GM19397 (cell line): ENCODE results near the gene SHISA9.

ENCODE experiments used
- ATAC-seq: cut with Tn5 transposase; IDR thresholded peaks from one replicate; pipeline ENCODE4 v1.9.1; 2021; ENCODE audit warnings: mild to moderate bottlenecking, moderate library complexity; ENCODE audit not compliant: unreplicated experiment

SHISA9 gene

DNA sequence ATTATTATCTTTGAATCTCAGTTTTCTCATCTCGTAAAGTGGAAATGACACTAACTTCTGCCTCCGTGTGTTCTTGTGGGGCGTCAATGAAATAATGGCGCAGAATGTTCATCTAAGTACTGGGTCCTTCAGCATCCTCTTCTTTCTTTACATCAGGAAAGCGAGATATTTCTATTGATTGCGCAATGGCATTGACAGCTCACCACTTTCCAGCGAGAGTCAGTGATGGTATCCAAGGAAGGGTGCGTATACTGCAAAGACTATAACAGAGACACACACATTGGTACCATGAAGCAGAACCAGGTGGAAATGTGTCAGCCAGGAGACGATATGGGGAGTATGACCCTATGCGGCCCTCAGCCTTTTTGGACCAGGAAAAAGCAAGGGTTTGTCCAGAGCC, 162.1 kb downstream of the SHISA9 start:
- ATAC-seq: no peak

DNA sequence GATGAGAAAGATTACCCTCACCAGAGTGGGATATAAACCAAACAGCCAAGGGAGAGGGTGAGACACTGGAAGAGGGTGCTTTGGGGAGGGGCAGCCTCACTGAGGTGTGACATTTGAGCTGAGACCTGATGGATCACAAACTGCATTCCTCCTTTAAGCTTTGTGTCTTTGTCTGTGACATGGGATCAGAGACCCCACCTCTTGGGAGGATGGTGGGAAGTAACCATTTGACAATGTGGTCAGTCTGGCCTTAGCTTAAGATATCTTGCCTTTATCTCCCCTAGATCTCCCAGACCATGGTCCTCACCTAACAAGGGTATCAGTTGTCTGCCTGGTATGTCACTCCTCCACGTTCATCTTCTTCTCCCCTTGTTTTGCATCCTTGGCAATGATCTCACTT, 163.4 kb downstream of the SHISA9 start:
- ATAC-seq: no peak

DNA sequence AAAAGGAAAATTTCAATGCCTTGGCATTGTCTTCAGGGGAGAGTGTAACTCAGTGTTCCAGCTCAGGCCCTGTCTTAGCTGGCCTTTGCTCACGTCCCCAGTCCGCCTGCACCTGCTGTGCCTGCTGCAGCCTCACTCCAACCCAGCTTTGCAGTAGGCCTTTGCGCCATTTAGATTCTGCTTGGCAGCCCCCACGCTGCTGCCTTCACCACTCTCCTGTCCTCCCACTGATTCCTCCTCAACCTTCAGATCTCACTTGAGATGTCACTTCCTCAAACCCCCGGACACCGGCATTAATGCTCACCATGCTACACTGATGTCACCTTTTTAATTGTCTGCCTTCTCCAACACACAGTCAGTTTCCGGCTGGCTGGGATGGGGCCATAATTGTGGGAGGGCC, 166.2 kb downstream of the SHISA9 start:
- no peak for ATAC-seq

DNA sequence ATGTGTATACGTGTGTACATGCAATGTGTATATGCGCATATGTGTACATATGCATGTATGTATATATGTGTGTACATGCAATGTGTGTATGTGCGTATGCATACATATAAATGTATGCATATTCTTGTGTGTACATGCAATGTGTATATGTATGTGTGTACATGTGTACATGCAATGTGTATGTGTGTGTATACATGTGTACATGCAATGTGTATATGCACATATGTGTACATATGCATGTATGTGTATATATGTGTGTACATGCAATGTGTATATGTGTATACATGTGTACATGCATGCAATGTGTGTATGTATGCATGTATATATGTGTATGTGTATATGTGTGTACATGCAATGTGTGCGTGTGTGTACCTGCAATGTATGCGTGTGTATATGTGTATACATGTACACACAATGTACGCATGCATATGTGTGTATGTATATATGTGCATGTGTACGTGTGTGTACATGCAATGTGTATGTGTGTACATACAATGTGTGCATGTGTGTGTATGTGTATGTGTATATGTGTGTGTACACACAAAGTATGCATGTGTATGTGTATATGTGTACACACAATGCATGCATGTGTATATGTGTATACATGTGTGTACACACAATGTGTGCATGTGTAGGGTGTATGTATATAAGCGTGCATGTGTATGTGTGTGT, 167.7 kb downstream of the SHISA9 start:
- no peak for ATAC-seq

DNA sequence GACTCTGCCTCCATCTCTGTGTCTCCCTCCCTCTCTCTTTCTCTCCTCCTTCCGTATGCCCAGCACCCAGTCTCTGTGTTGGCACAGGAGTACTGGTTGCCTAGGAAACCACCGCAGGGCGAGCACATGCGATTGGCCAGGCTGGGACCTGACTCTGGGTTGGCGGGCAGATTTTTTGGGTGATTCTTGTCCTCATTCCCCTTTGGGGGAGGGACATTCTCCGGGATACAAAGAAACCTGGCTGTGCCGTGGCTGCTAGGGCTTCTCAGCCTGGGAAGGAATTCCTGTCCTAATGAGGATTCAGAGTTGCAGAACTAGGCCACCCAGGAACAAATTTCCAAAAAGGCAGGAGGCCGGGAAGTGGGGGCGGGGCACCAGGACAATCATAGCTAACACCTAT, 168.9 kb downstream of the SHISA9 start:
- ATAC-seq: no peak

DNA sequence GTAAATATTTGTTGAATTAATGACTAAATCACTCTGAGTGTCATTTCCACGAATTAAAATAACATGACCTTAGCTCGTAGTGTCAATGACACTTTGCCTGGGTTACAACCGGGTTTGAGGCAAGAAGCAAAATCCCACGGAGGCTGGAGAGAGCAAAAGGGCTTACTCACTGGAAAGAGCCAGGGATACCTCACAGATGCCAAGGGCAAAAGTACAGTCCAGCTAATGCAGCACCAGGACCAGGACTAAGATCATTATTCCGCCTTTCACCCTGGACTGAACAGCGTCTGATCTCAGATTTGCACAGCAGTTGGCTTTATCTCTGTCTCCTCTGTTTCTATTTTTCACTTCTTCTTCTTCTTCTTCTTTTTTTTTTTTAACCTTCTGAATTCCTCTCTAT, 175.5 kb downstream of the SHISA9 start:
- ATAC-seq: no peak

- no peak for ATAC-seq
These were observed 176.4 kb downstream of the SHISA9 start for GRCh38 chr16:13077816-13078215.

DNA sequence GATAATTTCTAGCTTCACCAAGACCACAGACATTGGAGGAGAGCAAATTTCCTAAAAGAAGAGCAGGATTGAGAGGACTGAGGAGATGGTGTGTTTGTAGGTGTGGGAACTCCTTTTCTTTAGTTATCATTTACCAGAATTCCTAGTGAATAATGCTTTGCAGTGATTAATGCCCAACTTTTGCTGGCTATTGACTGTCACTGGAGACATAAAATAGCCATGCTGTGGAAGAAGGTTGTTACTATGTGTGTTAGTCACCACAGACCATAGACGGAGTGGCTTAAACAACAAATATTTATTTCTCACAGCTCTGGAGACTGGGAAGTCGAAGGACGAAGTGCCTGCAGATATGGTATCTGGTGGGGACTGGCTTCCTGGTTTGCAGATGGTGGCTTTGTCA, 179.1 kb downstream of the SHISA9 start:
- ATAC-seq: no peak

DNA sequence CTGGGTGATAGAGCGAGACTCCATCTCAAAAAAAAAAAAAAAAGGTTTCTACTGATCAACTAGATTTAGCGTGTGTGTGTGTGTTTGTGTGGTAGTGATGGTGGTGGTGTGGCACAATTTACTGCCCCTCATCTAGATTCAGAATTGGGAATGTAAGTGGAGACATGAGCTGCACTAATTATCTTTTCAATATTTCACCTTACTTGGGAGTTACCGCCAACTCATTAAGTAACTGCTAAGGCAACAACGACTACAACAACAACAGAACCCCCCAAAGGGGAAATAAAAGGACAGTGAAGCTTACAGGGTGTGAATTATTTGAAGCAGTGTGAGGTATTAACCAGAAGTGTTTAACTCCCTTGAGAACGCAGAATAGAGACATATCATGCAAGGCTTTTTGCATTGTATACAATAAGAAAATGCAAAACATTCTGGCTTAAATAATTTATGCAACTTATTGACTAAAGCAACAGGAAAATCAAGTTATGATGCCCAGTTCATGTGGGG, 180.5 kb downstream of the SHISA9 start:
- ATAC-seq: no peak

DNA sequence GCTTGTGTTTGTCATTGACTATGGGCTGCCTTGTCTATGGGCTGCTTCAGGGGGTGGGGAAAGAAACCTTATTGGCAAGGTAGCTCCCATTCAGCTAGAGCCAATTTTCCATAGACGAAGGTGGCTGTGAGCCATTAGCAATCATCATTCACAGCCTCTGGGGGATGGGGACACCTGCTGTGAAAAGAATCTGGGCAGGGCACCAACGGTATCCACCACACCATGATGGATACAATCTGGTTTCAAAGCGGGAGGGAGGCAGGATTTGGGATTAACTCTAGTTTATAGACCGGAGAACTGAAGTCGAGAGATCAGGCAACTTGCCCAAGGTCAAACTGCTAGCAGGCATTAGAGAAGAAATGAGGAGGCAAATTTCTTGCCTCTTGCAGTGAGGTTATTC, 182.3 kb downstream of the SHISA9 start:
- no peak for ATAC-seq

- ATAC-seq: no peak
These were observed 182.9 kb downstream of the SHISA9 start for GRCh38 chr16:13084331-13084730.

- ATAC-seq: no peak
These were observed 192.3 kb downstream of the SHISA9 start for GRCh38 chr16:13093661-13094060.

DNA sequence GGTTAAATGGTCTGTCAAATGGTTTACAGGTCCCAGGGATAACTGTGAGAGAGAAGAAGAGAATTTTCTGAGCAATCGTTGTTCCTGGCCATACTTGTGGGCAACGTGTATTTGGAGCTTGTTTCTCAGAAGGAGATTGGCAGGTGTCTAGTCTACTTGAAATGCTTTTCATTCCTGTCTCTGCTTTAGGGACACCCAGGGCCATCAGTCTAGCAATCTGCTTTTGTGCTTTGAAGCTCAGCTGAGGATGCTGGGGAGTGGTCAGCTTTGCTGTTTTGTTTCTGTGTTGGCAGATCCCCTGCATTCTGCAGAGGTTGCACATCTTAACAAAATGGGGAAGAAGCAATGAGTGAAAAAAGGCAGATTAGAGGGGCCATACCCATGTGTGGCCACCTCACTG, 193.7 kb downstream of the SHISA9 start:
- ATAC-seq: no peak

- no peak for ATAC-seq
These were observed 197.1 kb downstream of the SHISA9 start for GRCh38 chr16:13098536-13098935.

GRCh38 chr16:13099822-13100221, 198.4 kb downstream of the SHISA9 start:
- ATAC-seq: no peak

GRCh38 chr16:13100970-13101369, 199.6 kb downstream of the SHISA9 start:
- ATAC-seq: no peak

DNA sequence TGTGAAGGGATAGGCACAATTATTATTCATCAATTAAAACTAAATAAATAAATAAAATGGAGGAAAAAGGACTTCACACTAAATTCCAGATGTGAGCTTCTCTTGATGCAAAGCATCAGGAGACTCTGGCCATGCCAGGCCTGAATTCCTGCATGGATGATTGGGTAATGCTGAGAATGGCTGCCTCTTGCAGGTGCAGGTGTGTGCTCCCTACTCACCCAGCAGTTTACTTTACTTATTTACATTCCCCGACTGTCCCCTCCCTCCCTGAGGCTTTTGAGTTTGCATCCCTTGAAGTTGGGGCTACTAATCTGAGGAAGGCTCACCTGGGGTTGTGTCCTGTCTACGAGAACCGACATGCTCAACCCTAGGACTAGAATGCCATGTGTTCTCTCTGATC, 200.4 kb downstream of the SHISA9 start:
- no peak for ATAC-seq

- no peak for ATAC-seq
These were observed 201.0 kb downstream of the SHISA9 start for GRCh38 chr16:13102401-13102800.

DNA sequence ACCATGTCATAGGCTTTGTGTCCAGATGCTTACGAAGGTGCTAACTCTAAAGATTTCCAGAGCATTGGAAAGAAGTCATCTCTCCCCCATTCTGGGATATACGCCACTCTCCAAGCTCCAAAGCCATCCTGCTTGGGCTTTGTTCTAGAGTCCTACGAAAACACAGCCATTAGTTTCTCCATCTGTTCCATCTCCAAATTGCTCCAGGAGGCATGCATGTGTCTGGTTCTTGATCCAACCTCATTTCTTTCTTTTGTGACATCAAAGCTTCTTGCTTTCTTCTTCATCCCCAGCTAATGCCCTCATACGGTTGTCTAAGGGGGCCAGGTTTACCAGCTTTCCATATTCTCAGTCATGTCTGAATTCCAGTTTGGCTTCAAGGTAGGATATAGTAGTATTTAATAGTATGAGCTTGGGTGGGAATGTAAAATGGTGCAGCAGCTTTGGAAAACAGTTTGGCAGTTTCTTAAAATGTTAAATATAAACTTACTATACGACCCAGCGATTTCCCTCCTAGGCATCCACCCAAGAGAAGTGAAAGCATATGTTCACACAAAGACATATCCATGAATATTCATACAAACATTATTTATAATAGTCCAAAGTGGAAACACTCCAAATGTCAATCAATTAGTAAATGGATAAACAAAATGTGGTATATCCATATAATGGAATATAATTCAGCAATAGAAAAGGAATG, 202.6 kb downstream of the SHISA9 start:
- no peak for ATAC-seq

- no peak for ATAC-seq
These were observed 203.4 kb downstream of the SHISA9 start for GRCh38 chr16:13104772-13105171.

DNA sequence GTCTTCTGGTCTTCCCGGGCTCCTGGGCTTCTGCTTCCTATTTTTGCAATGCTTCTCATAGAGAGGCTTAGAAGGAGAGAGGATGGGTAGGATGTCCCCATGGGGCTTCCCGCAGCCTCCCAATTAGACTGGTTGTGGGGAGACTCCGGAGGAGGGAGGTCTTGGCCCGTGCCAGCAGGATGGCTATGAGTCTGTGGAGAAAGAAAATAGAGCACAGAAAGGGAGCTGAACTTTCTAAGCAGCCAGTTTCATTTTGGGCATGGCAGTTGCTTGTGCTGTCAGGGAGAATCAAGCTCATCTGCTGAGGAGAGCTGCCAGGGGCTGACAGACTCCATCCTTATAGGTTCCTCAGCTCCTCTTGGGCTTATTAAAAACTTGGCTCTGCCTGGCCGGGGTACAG, 204.0 kb downstream of the SHISA9 start:
- ATAC-seq: no peak

- no peak for ATAC-seq
These were observed 205.1 kb downstream of the SHISA9 start for GRCh38 chr16:13106464-13106863.

- no peak for ATAC-seq
These were observed 206.7 kb downstream of the SHISA9 start for GRCh38 chr16:13108126-13108525.
